Muscle layer of colon (tissue), 2 donors: Measurements from ENCODE around the gene NFIB.
A peak's percentile ranks its signal among the peaks of the same experiment; 100 is the strongest.

ENCODE experiments used
- H3K27ac ChIP-seq: one replicate; pipeline ENCODE4 v1.7.0; 2013; ENCODE audit warnings: low read depth, mild to moderate bottlenecking, low read length, moderate library complexity
- H3K27me3 ChIP-seq, 2 donors: one replicate each; pipeline ENCODE4 v1.7.0; 2013; ENCODE audit warnings: low read length in 2 of 2, mild to moderate bottlenecking in 2 of 2; ENCODE audit not compliant: insufficient read depth in 2 of 2, control insufficient read depth in 1 of 2
- H3K36me3 ChIP-seq: one replicate; pipeline ENCODE4 v1.7.0; 2013; ENCODE audit warnings: mild to moderate bottlenecking, low read length; ENCODE audit not compliant: insufficient read depth
- H3K4me1 ChIP-seq: one replicate; pipeline ENCODE4 v1.7.0; 2013; ENCODE audit warnings: mild to moderate bottlenecking, low read length; ENCODE audit not compliant: insufficient read depth
- H3K4me3 ChIP-seq, 2 donors: one replicate each; pipeline ENCODE4 v1.7.0; 2013; ENCODE audit warnings: low read length in 2 of 2, low read depth in 1 of 2, mild to moderate bottlenecking in 1 of 2, moderate library complexity in 1 of 2
- H3K9ac ChIP-seq: one replicate; pipeline ENCODE4 v1.7.0; 2013; ENCODE audit warnings: low read length
- H3K9me3 ChIP-seq: one replicate; pipeline ENCODE4 v1.7.0; 2013; ENCODE audit warnings: mild to moderate bottlenecking, low read length
- donor health status: abdominal sarcoma.
- donor health status: Adenocarcinoma of cecum.

Gene NFIB

DNA sequence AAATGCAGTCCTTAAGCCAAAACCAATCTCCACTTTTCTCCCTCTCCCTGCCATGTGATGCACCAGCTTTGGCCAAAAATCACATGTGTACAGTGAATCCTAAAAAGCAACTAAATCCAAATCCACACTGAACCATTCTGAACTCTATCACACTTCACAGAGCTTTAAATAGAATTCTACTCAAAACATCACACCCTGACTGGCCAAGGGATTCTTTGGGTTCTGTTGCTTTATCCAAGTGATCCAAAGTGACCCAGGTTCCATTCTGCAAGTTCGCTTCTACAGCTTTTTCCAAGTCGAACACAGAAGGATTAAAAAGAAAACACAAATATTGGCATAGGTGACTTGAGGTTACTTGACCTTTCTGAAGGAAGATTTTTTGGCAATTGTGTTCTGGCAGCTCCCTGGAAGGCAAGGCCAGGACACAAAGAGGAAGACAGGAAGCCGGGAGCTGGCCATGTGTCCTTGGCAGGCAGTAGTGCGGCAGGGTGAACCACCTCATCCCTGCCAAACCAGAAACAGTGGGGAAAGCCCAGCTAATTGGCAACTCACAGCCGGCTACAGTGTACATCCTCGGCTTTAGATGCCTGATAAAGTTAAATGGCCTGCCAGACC lies 115.0 kb downstream of the NFIB start:
- Histone ChIP-seq H3K36me3 (no peaks in the 10 kb centered on the region), H3K9ac (no peak overlapping the region), H3K9me3 (no peaks in the 10 kb centered on the region), H3K4me3 (peak overlapping the region in 1 of 2 donors; percentile 1), H3K4me1 (peaks cover 61% of the 10 kb centered on the region), H3K27me3 (no peaks in the 10 kb centered on the region), H3K27ac (peak overlapping the region; percentile 47)

DNA sequence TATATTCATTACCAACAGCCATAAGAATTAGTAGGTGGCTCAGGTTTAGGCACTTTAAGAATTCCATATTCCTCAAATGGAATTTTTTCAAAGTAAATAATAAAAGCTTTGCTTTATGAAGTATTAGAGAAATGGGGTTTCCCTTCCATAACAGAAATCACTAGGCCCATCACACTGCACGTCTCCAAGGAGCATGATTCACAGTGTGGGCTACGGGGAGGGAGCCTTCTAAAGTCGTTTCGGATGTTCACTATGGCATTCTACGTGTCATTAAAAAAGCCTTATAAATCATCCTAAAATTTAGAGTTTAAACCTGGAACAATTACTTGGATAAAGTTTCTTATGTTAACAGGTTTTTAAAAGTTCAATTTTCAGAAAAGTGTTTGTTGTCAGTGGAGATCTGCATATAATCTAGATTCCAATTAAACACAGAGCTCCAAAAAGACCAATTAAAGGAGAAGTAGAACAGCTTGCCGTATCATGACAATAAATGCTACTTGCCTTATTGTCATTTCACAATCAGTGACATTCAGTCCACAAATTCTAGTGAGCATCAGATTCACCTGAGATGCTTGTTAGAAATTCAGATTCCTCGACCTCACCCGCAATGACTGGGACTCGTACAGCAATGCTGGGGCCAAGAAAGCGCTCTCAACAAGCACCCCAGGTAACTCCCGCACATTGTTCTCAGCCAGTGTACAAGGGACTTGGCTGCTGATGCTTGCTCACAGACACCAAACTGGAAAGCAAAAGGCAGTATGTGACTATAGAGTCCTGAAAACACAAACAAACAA lies 115.7 kb downstream of the NFIB start:
- H3K27ac ChIP-seq, result peak overlapping the region; percentile 47
- peaks cover 63% of the 10 kb centered on the region for H3K4me1 ChIP-seq
- peak overlapping the region in 1 of 2 donors; percentile 1 for H3K4me3 ChIP-seq
- no peaks in the 10 kb centered on the region for H3K27me3 ChIP-seq
- no peaks in the 10 kb centered on the region for H3K9me3 ChIP-seq
- no peaks in the 10 kb centered on the region for H3K36me3 ChIP-seq
- H3K9ac ChIP-seq, result no peak overlapping the region

- Histone ChIP-seq H3K36me3 (no peaks in the 10 kb centered on the region), H3K27ac (no peak overlapping the region), H3K9ac (no peak overlapping the region), H3K9me3 (no peaks in the 10 kb centered on the region), H3K27me3 (no peaks in the 10 kb centered on the region), H3K4me3 (no peak overlapping the region), H3K4me1 (peaks cover 59% of the 10 kb centered on the region)
Measured at GRCh38 chr9:14197325-14197858, 116.5 kb downstream of the NFIB start.

- Histone ChIP-seq H3K27me3 (no peaks in the 10 kb centered on the region), H3K9ac (no peak overlapping the region), H3K9me3 (no peaks in the 10 kb centered on the region), H3K27ac (no peak overlapping the region), H3K4me3 (no peak overlapping the region), H3K4me1 (peaks cover 46% of the 10 kb centered on the region), H3K36me3 (no peaks in the 10 kb centered on the region)
Measured at GRCh38 chr9:14193328-14193990, 120.5 kb downstream of the NFIB start.

- Histone ChIP-seq H3K9me3 (no peaks in the 10 kb centered on the region), H3K4me3 (no peak overlapping the region), H3K27ac (no peak overlapping the region), H3K9ac (no peak overlapping the region), H3K36me3 (no peaks in the 10 kb centered on the region), H3K27me3 (no peaks in the 10 kb centered on the region), H3K4me1 (peaks cover 43% of the 10 kb centered on the region)
Measured at GRCh38 chr9:14192556-14192955, 121.4 kb downstream of the NFIB start.

DNA sequence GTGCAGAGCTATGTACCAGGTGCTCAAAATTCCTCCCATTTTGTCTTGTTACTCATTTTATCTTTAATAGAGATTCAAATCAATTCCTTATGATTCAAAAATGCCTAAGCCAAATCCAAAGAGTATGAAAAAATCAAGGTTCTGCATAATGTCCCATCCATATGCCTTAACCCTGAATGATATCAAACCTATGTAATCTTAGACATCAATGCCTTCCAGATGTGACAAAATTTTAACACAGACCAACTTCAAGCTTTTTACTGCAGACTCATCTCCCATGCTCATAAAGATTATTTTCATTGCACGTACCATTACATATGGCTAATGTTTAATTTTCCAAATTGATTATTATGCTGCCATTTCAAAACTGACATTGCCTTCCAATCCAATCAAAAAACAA lies 122.4 kb downstream of the NFIB start:
- peaks cover 40% of the 10 kb centered on the region for H3K4me1 ChIP-seq
- H3K9ac ChIP-seq, result no peak overlapping the region
- H3K27me3 ChIP-seq, result no peaks in the 10 kb centered on the region
- no peaks in the 10 kb centered on the region for H3K36me3 ChIP-seq
- H3K4me3 ChIP-seq, result no peak overlapping the region
- H3K9me3 ChIP-seq, result no peaks in the 10 kb centered on the region
- no peak overlapping the region for H3K27ac ChIP-seq

DNA sequence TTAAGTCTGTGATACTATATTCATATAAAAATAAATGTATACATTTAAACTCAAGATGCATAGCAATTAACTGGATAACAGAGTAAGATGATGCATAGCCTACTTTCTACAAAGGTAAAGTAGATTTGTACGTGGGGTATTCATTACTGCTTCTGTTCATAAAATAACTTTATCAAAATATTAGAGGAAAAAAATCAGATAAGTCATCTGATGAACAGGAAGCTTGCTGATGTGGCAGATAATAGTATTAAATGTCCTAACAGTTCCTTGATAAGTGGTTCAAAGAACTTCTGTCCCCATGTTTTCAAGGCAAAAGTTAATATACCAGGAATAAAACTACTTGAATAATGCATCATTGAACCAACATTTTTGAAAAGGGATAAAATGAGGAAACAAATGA lies 123.7 kb downstream of the NFIB start:
- no peak overlapping the region for H3K9ac ChIP-seq
- H3K4me3 ChIP-seq, result no peak overlapping the region
- H3K36me3 ChIP-seq, result no peaks in the 10 kb centered on the region
- peaks cover 50% of the 10 kb centered on the region for H3K4me1 ChIP-seq
- no peak overlapping the region for H3K27ac ChIP-seq
- no peaks in the 10 kb centered on the region for H3K9me3 ChIP-seq
- H3K27me3 ChIP-seq, result no peaks in the 10 kb centered on the region

- H3K4me3 ChIP-seq, result no peak overlapping the region
- H3K36me3 ChIP-seq, result no peaks in the 10 kb centered on the region
- no peak overlapping the region for H3K9ac ChIP-seq
- H3K4me1 ChIP-seq, result peaks cover 45% of the 10 kb centered on the region
- no peak overlapping the region for H3K27ac ChIP-seq
- H3K9me3 ChIP-seq, result no peaks in the 10 kb centered on the region
- H3K27me3 ChIP-seq, result no peaks in the 10 kb centered on the region
Measured at GRCh38 chr9:14189578-14189977, 124.4 kb downstream of the NFIB start.

DNA sequence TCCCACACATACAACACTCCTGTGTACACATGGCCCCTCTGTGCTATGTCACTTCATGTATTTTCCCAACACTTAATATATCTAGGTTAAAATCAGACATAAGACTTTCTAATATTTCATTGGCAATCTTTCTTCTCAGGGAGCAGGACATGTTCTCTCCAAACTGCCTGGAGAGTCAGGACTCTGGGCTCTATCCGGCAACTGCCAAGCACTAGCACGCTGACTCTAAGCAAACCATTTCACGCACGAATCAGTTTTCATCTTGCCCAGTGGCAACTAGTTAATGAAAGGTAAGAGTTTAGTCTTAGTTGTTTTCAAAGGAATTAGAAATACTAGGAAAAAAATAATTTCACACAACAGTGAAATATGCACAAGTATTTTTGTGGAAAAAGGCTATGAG lies 124.8 kb downstream of the NFIB start:
- Histone ChIP-seq H3K27me3 (no peaks in the 10 kb centered on the region), H3K27ac (no peak overlapping the region), H3K9me3 (no peaks in the 10 kb centered on the region), H3K9ac (no peak overlapping the region), H3K4me3 (no peak overlapping the region), H3K4me1 (peaks cover 43% of the 10 kb centered on the region), H3K36me3 (no peaks in the 10 kb centered on the region)

DNA sequence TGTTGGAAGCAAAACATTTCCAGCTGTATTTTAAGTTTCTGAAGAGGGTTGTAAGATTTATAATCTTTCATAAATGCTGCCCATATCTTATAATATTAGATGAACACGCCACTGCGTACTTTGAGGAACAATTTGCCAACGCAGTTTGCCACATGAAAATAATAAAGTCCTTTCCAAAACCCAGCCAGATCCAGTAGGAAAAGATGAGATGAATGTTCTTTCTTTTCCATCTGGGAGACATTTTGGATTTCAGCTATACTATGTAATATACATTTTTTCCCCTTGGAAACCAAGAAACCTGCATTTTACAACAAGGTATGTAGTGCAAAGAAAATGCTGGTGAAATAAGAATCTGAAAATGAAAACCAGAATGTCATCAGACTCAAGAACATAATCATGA lies 125.4 kb downstream of the NFIB start:
- H3K4me1 ChIP-seq, result peaks cover 37% of the 10 kb centered on the region
- no peak overlapping the region for H3K9ac ChIP-seq

GRCh38 chr9:14188011-14188410 lies 125.9 kb downstream of the NFIB start:
- Histone ChIP-seq H3K9ac (no peak overlapping the region), H3K4me3 (no peak overlapping the region), H3K27me3 (no peaks in the 10 kb centered on the region), H3K4me1 (peaks cover 31% of the 10 kb centered on the region), H3K27ac (no peak overlapping the region), H3K36me3 (no peaks in the 10 kb centered on the region), H3K9me3 (no peaks in the 10 kb centered on the region)

More for the DNA sequence above, 125.4 kb downstream of the NFIB start:
- no peaks in the 10 kb centered on the region for H3K36me3 ChIP-seq
- no peak overlapping the region for H3K27ac ChIP-seq
- no peaks in the 10 kb centered on the region for H3K9me3 ChIP-seq
- H3K4me3 ChIP-seq, result no peak overlapping the region
- no peaks in the 10 kb centered on the region for H3K27me3 ChIP-seq
